Upper lobe of left lung (tissue), 4 donors: ENCODE data around the gene PROSER2.

ENCODE experiments used
- EP300 ChIP-seq, 4 donors: sonication (generic); formaldehyde crosslinking; IDR thresholded peaks; one replicate each; pipeline ENCODE4 v1.5.1; 2017; ENCODE audit warnings: antibody characterized with exemption in 4 of 4, control low read depth in 2 of 4
- POLR2A ChIP-seq, 4 donors: fragments of 450-650 bp; IDR thresholded peaks; one replicate each; pipeline ENCODE4 v1.5.1; 2016 to 2017; ENCODE audit warnings: antibody characterized with exemption in 4 of 4, mild to moderate bottlenecking in 2 of 4
- TF ChIP-seq, protein P1 (sequence below), 6 experiments: fragments of 450-650 bp in 4 of 6; fragments of 200-600 bp in 2 of 6; sonication (generic) in 2 of 6; IDR thresholded peaks; one replicate each; pipeline ENCODE4 v1.5.1; 2016 to 2019; ENCODE audit warnings: antibody characterized with exemption in 6 of 6

- TF ChIP-seq EP300 (IDR thresholded peaks at IDR 0.05) = no peak
- TF ChIP-seq POLR2A (IDR thresholded peaks at IDR 0.05) = no peak
- TF ChIP-seq, protein P1, sequence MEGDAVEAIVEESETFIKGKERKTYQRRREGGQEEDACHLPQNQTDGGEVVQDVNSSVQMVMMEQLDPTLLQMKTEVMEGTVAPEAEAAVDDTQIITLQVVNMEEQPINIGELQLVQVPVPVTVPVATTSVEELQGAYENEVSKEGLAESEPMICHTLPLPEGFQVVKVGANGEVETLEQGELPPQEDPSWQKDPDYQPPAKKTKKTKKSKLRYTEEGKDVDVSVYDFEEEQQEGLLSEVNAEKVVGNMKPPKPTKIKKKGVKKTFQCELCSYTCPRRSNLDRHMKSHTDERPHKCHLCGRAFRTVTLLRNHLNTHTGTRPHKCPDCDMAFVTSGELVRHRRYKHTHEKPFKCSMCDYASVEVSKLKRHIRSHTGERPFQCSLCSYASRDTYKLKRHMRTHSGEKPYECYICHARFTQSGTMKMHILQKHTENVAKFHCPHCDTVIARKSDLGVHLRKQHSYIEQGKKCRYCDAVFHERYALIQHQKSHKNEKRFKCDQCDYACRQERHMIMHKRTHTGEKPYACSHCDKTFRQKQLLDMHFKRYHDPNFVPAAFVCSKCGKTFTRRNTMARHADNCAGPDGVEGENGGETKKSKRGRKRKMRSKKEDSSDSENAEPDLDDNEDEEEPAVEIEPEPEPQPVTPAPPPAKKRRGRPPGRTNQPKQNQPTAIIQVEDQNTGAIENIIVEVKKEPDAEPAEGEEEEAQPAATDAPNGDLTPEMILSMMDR (IDR thresholded peaks at IDR 0.05) = no peak
Observed at GRCh38 chr10:11842411-11842810, 19.3 kb downstream of the PROSER2 start.
